ENCODE results near the gene UNC5A.

UNC5A gene

GRCh38 chr5:176878463-176878862 lies 68.1 kb downstream of the UNC5A start:
- TF ChIP-seq, protein P1, sequence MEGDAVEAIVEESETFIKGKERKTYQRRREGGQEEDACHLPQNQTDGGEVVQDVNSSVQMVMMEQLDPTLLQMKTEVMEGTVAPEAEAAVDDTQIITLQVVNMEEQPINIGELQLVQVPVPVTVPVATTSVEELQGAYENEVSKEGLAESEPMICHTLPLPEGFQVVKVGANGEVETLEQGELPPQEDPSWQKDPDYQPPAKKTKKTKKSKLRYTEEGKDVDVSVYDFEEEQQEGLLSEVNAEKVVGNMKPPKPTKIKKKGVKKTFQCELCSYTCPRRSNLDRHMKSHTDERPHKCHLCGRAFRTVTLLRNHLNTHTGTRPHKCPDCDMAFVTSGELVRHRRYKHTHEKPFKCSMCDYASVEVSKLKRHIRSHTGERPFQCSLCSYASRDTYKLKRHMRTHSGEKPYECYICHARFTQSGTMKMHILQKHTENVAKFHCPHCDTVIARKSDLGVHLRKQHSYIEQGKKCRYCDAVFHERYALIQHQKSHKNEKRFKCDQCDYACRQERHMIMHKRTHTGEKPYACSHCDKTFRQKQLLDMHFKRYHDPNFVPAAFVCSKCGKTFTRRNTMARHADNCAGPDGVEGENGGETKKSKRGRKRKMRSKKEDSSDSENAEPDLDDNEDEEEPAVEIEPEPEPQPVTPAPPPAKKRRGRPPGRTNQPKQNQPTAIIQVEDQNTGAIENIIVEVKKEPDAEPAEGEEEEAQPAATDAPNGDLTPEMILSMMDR (conservative IDR thresholded peaks at IDR 0.05; ENCODE audit: low read length): no peak
- no peak overlapping the region for H3K4me3 ChIP-seq (ENCODE audit: low read length)

GRCh38 chr5:176878906-176879662 lies 68.7 kb downstream of the UNC5A start:
- TF ChIP-seq, protein P1 (conservative IDR thresholded peaks at IDR 0.05; ENCODE audit: low read length): no peak
- no peak overlapping the region for H3K4me3 ChIP-seq (ENCODE audit: low read length)
- no peak for DNase-seq (ENCODE audit: low read depth)

More at GRCh38 chr5:176878463-176878862, 68.1 kb downstream of the UNC5A start:
- no peak for DNase-seq (ENCODE audit: low read depth)

GRCh38 chr5:176879663-176880361 lies 69.5 kb downstream of the UNC5A start:
- DNase-seq (ENCODE audit: low read depth): no peak
- TF ChIP-seq, protein P1 (conservative IDR thresholded peaks at IDR 0.05; ENCODE audit: low read length): no peak
- no peak overlapping the region for H3K4me3 ChIP-seq (ENCODE audit: low read length)

DNA sequence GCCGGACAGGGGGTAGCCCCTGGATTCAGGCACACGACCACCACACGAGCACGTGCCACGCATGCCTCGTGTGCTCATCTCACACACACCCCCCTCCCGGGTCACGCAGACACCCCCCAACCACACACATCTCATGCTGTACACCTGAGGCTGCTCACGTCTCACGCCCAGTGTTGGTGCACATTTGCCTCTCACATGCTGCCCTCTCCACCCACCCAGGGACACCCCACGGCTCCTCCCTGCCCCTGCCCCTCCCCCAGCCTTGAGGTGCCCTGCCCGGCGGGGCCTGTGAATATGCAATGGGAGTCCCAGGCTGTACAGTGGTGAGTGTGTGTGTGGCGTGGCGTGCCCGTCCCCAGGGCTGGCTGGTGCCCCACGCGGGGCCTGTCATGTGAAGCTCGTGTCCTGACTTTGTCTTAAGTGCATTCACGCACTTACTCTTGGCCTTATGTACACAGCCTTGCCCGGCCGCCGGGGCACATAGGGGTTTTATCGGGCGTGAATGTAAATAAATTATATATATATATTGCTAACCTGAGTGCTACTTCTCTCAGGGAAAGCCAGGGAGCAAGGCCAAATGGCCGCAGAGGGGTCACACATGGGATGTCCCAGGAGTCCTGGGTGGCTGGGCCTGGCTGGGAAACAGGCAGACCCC lies 70.1 kb downstream of the UNC5A start:
- H3K4me3 ChIP-seq (ENCODE audit: low read length): no peak overlapping the region
- no peak for DNase-seq (ENCODE audit: low read depth)

DNA sequence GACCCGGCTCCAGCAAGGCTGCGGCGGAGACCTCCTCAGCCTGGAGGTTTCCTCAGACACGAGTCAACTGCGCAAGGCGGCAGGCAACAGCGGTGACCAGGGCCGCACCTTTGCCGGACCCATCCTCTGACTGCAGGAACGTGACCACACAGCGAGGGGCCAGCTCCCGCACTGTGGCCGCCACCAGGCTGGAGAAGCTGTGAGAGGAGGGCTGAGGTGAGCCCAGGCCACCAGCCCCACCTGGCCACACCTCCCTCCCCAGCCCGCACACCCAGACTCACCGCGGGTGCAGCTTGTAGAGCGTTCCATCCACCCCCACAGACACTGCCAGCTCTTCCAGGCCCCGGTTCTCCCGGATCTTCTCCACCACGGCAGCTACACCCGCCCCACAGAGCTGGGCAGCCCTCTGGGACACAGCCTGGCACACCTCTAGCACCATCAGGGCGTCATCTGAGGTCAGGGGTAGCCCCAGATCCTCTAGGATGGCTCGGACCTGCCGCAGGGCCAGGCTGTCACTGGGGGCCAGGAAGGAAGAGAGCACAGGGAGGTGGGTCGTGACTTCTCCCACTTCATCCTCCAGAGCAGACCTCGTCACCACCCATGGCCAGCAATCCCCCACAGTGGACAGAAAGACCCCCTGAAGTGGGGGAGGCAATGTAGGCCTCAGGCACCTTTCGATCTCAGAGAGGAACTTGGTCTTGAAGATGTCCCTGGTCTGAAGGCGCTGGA lies 70.8 kb downstream of the UNC5A start:
- no peak for DNase-seq (ENCODE audit: low read depth)
- TF ChIP-seq, protein P1 (conservative IDR thresholded peaks at IDR 0.05; ENCODE audit: low read length): no peak
- no peak overlapping the region for H3K4me3 ChIP-seq (ENCODE audit: low read length)

More for the DNA sequence above, 70.1 kb downstream of the UNC5A start:
- TF ChIP-seq, protein P1 (conservative IDR thresholded peaks at IDR 0.05; ENCODE audit: low read length): no peak

DNA sequence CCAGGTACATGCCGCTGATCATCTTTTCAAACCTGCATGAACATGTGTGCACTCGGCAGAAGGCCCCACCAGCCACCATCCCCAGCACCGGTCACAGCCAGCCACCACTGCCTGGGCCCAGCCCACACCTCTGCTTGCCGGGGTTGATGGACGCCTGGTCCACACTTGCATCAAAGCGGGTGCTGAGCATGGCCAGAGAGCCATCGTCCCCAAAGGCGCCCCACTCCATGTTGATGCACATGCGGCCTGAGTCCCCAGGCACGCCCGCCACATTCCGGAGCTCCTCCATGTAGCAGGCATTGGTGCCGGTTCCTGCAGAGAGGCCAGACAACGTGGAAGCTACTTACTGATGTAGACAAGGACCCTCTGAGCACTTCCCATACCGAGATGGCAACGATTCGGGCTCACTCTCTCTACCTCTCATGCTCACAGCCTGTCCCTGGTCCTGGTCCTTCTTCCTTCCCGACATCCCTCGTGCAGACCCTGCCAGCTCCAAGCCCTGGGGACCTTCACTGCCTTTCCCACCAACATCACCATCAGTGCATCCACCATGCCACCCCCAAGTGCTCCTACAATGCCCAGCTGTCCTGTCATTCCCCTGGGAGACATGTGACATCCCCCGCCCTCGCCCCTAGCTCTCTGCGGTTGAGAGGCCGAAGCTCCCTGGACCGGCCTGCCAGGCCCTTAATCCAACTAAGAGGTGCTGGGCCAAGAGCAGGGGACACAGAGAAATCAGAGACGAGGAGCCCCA lies 71.6 kb downstream of the UNC5A start:
- DNase-seq (ENCODE audit: low read depth): no peak
- H3K4me3 ChIP-seq (ENCODE audit: low read length): no peak overlapping the region
- TF ChIP-seq, protein P1 (conservative IDR thresholded peaks at IDR 0.05; ENCODE audit: low read length): no peak

Measured in AG10803 (cell line).